Right renal cortex interstitium (tissue), 3 donors: ENCODE measurements around the gene NARF. TPM values are rescaled to one million over a fixed set of nuclear protein-coding genes. Genes with fewer than 3 reads are reported as not detected.
"Not testable (repeated sequence)": the region's sequence is repeated elsewhere in the genome, so short reads cannot be mapped to it uniquely, and the experiment has no call there.

Source experiments
- DNase-seq, 3 donors: peaks; one replicate each; pipeline ENCODE4 v3.0.0-alpha.2; 2013; ENCODE audit warnings: low read depth in 3 of 3, low spot score in 2 of 3
- polyA plus RNA-seq, 3 donors: library from polyadenylated mRNA; unstranded; fragments of 120-200 nt; gene quantifications; one replicate each; pipeline ENCODE4 v1.2.1, GENCODE V29; 2013; ENCODE audit not compliant: insufficient read length in 3 of 3

Gene NARF
- polyA plus RNA-seq, 3 donors: 69.8 to 80.9 (median 79.2) TPM

DNA sequence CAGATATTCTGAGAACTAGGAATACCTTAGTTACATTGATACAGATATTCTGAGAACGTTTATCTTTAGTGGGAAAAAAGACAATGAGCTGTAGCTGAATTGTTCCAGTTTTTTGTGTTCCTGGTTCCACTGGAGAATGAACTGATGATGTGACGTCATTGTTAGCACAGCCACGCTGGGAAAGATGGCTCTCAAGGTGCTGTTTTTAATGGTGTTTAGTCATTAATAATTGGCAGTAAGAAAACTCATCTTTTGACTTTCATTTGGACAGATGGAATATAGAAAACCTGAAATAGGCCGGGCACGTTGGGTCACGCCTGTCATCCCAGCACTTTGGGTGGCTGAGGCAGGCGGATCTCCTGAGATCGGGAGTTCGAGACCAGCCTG is 71.4 kb downstream of the NARF start:
- DNase-seq: no peak

- DNase-seq: no peak
Observed at GRCh38 chr17:82531431-82531881, 72.9 kb downstream of the NARF start.

- no peak for DNase-seq
Observed at GRCh38 chr17:82534401-82534812, 75.9 kb downstream of the NARF start.

DNA sequence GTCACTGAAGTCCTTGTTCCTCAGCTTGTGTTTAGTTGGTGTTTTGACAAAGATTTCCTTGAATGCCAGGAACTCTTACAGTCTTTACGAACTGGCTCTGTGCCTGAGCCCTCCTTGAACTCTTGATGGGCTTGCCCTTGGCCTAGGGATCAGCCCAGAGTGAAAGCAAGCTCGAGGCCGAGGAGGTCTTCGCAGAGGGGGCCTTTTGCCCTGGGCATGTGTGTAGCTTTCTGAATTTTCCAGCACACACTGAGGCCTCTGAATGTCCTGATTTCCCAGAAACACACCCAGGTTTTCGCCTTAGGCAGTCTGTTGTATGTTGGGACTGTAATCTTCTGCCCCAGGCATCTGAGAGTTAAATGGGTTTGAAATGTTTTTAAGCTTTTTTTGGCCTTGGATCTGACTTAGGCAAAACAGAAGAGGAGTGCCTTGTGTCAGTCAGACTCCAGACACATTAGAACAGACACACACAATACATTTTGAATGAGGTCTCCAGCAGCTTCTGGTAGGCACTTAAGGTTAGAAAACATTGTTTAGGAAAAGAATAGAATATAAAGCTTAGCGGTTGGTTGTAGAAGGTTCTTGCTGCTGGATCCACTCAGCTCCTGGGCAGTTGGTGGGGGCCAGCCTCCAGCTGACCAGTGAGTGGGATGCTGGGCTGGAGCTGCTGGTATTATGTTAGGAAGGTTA is 78.1 kb downstream of the NARF start:
- DNase-seq: no peak

GRCh38 chr17:82537228-82537627 is 78.7 kb downstream of the NARF start:
- not testable (repeated sequence) for DNase-seq

- DNase-seq: not testable (repeated sequence)
Observed at GRCh38 chr17:82539076-82539475, 80.5 kb downstream of the NARF start.

Other genes with a start within 250 kb of the NARF start
- gene CCDC57, start 245.9 kb upstream of the NARF start, polyA plus RNA-seq: 10 to 100 TPM; 31.9 to 35.2 (median 35.0) TPM
- 1 to 10 TPM; 6.2 to 7.3 (median 6.3) TPM for gene SLC16A3, start 229.7 kb upstream of the NARF start, polyA plus RNA-seq
- gene CSNK1D, start 185.0 kb upstream of the NARF start, polyA plus RNA-seq: 100 to 1,000 TPM; 108 to 115 (median 112) TPM
- under 1 TPM; 0.28 to 0.43 (median 0.31) TPM for gene CD7, start 141.1 kb upstream of the NARF start, polyA plus RNA-seq
- 1 to 10 TPM; 1.2 to 1.7 (median 1.4) TPM for gene SECTM1, start 125.0 kb upstream of the NARF start, polyA plus RNA-seq
- not detected for gene TEX19, start 99.5 kb upstream of the NARF start, polyA plus RNA-seq
- gene UTS2R, start 87.0 kb upstream of the NARF start, polyA plus RNA-seq: under 1 TPM; 0.11 to 0.61 (median 0.41) TPM
- 10 to 100 TPM; 25.8 to 29.9 (median 28.5) TPM for gene HEXD, start 40.4 kb upstream of the NARF start, polyA plus RNA-seq
- 10 to 100 TPM; 21.6 to 23.7 (median 22.0) TPM for gene OGFOD3, start 40.2 kb upstream of the NARF start, polyA plus RNA-seq
- gene CYBC1, start 8.0 kb upstream of the NARF start, polyA plus RNA-seq: 10 to 100 TPM; 40.6 to 44.6 (median 44.6) TPM
- 10 to 100 TPM; 35.2 to 37.9 (median 36.0) TPM for gene FOXK2, start 61.0 kb downstream of the NARF start, polyA plus RNA-seq
- gene WDR45B, start 189.7 kb downstream of the NARF start, polyA plus RNA-seq: 10 to 100 TPM; 88.7 to 98.3 (median 98.2) TPM
- gene RAB40B, start 240.0 kb downstream of the NARF start, polyA plus RNA-seq: 10 to 100 TPM; 15.1 to 17.4 (median 17.2) TPM